ENCODE measurements around the gene DEXI. TPM values are rescaled to one million over a fixed set of nuclear protein-coding genes. Genes with fewer than 3 reads are reported as not detected.
A peak's percentile ranks its signal among the peaks of the same experiment; 100 is the strongest.

Gene DEXI
- total and polyA plus RNA-seq, 2 of the 13 experiments (the other 11 are each of a cell fraction or from before 2014, with no cell fraction given), result 51.5 to 70.4 TPM

DNA sequence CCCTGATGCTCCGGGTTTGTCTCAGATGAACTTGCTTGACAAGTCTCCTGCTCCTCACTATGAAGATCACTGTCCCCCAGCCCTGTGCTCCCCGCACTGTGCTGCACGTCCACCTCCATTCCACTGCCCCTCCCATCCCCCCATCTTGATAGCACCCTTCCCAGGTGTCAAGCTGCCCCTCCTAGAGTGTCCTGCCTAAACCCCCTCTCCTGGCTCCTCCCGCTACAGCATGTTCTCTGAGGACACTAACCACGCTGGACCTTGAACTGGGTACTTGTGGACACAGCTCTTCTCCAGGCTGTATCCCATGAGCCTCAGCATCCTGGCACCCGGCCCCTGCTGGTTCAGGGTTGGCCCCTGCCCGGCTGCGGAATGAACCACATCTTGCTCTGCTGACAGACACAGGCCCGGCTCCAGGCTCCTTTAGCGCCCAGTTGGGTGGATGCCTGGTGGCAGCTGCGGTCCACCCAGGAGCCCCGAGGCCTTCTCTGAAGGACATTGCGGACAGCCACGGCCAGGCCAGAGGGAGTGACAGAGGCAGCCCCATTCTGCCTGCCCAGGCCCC is 18.5 kb downstream of the DEXI start (continued):
- TF ChIP-seq ZSCAN5A (CRISPR knock-in tag; IDR thresholded peaks at IDR 0.05; ENCODE audit: borderline replicate concordance) (no peak), ZBTB38 (CRISPR knock-in tag; IDR thresholded peaks at IDR 0.05) (peak; percentile 42; the same call in 1 of the 2 replicates), ZNF775 (CRISPR knock-in tag; IDR thresholded peaks at IDR 0.05; ENCODE audit: borderline replicate concordance) (no peak), ZNF792 (CRISPR knock-in tag; IDR thresholded peaks at IDR 0.05) (no peak), IRX3 (CRISPR knock-in tag; IDR thresholded peaks at IDR 0.05; ENCODE audit: borderline replicate concordance, low read depth) (no peak), AGO1 (IDR thresholded peaks at IDR 0.05; ENCODE audit: low read depth, low read length, poor library complexity, severe bottlenecking) (no peak), JARID2 (CRISPR knock-in tag; IDR thresholded peaks at IDR 0.05; ENCODE audit: insufficient replicate concordance) (no peak), PITX1 (CRISPR knock-in tag; IDR thresholded peaks at IDR 0.05) (peak; percentile 72; the same call in 1 of the 2 replicates), AHR (CRISPR knock-in tag; IDR thresholded peaks at IDR 0.05) (no peak), ZNF572 (CRISPR knock-in tag; IDR thresholded peaks at IDR 0.05) (peak; percentile 96), CCDC6 (CRISPR knock-in tag; IDR thresholded peaks at IDR 0.05) (0 out of 2 replicates have a peak, but pooled peaks have one; percentile 13), TOE1 (CRISPR knock-in tag; IDR thresholded peaks at IDR 0.05) (no peak), PHF20 (CRISPR knock-in tag; IDR thresholded peaks at IDR 0.05) (no peak), TERF1 (CRISPR knock-in tag; IDR thresholded peaks at IDR 0.05) (no peak), NFE2L1 (CRISPR knock-in tag; IDR thresholded peaks at IDR 0.05; ENCODE audit: borderline replicate concordance) (no peak), BHLHE40 (IDR thresholded peaks at IDR 0.05; ENCODE audit: low read length) (peak; percentile 55), PLRG1 (conservative IDR thresholded peaks at IDR 0.05) (no peak), KDM4B (CRISPR knock-in tag; IDR thresholded peaks at IDR 0.05) (no peak), SPEN (CRISPR knock-in tag; IDR thresholded peaks at IDR 0.05; ENCODE audit: low read depth) (peak; percentile 47; the same call in 1 of the 2 replicates), NR2F2 (IDR thresholded peaks at IDR 0.05; ENCODE audit: borderline replicate concordance, low read depth) (no peak)
- TF ChIP-seq, protein P1, sequence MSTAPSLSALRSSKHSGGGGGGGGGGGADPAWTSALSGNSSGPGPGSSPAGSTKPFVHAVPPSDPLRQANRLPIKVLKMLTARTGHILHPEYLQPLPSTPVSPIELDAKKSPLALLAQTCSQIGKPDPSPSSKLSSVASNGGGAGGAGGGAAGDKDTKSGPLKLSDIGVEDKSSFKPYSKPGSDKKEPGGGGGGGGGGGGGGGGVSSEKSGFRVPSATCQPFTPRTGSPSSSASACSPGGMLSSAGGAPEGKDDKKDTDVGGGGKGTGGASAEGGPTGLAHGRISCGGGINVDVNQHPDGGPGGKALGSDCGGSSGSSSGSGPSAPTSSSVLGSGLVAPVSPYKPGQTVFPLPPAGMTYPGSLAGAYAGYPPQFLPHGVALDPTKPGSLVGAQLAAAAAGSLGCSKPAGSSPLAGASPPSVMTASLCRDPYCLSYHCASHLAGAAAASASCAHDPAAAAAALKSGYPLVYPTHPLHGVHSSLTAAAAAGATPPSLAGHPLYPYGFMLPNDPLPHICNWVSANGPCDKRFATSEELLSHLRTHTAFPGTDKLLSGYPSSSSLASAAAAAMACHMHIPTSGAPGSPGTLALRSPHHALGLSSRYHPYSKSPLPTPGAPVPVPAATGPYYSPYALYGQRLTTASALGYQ (CRISPR knock-in tag; IDR thresholded peaks at IDR 0.05), result no peak
- TF ChIP-seq, protein P2, sequence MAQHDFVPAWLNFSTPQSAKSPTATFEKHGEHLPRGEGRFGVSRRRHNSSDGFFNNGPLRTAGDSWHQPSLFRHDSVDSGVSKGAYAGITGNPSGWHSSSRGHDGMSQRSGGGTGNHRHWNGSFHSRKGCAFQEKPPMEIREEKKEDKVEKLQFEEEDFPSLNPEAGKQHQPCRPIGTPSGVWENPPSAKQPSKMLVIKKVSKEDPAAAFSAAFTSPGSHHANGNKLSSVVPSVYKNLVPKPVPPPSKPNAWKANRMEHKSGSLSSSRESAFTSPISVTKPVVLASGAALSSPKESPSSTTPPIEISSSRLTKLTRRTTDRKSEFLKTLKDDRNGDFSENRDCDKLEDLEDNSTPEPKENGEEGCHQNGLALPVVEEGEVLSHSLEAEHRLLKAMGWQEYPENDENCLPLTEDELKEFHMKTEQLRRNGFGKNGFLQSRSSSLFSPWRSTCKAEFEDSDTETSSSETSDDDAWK (CRISPR knock-in tag; IDR thresholded peaks at IDR 0.05), result no peak
